Colonic mucosa (tissue), 4 donors: ENCODE measurements around the gene COG1. TPM values are rescaled to one million over a fixed set of nuclear protein-coding genes. Genes with fewer than 3 reads are reported as not detected.

ENCODE experiments used
- DNase-seq: peaks from one replicate; pipeline ENCODE4 v3.0.0-alpha.2; 2020
- H3K27ac ChIP-seq: fragments of 200-600 bp; one replicate; pipeline ENCODE4 v1.8.0; 2021
- H3K27me3 ChIP-seq: fragments of 200-600 bp; one replicate; pipeline ENCODE4 v1.8.0; 2021
- H3K36me3 ChIP-seq: fragments of 200-600 bp; one replicate; pipeline ENCODE4 v1.8.0; 2021
- H3K4me1 ChIP-seq: fragments of 200-600 bp; one replicate; pipeline ENCODE4 v1.8.0; 2021; ENCODE audit warnings: mild to moderate bottlenecking
- H3K4me3 ChIP-seq: fragments of 200-600 bp; one replicate; pipeline ENCODE4 v1.8.0; 2021
- H3K9ac ChIP-seq, 2 donors: one replicate each; pipeline ENCODE4 v1.7.0; 2013; ENCODE audit warnings: control low read depth in 2 of 2, low read depth in 2 of 2, low read length in 2 of 2
- H3K9me3 ChIP-seq: fragments of 200-600 bp; one replicate; pipeline ENCODE4 v1.8.0; 2021
- CTCF ChIP-seq: fragments of 200-600 bp; IDR thresholded peaks from one replicate; pipeline ENCODE4 v1.8.0; 2022; ENCODE audit warnings: antibody characterized with exemption, mild to moderate bottlenecking
- intact Hi-C: fragments of 100-400 bp; cut with DNase I; formaldehyde crosslinking; loops from one replicate; pipeline ENCODE4 v1.14.1; 2022
- total RNA-seq, 2 donors: library from RNA; stranded (reverse); fragmentation: NEBNext Ultra II Directional in 1 of 2; extraction: Animal tissue kit (Norgen Biotek cat#: 25700) in 1 of 2; gene quantifications; one replicate each; pipeline ENCODE4 v1.2.1, GENCODE V29; 2021
- donor health status: healthy.
- donor health status: DM: no; HTN: no; CAD: no.
- donor health status: DM: no; HTN: no; CAD: no.

Gene COG1
- total RNA-seq, 2 donors from 2014 or later, result 41.0 to 41.2 TPM

DNA sequence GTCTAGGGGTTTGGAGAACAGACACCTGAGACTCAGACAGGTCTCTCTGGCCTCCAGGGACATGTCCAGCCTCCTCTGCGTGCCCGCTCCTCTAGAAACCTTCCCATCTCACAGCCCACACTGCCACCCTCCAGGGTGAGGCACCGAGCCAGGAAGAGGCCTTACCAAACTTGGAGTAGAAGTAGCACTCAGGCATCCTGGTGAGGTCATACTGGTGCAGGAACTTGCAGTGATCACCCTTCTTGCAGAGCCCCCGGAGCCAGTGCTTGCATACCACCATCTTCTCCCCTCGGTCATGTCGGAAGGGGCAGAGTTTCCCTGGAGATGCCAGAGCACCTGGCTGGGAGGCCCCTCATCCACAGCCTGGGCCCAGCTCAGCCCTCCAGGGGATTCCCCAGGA lies 64.7 kb downstream of the COG1 start:
- no peak for DNase-seq
- H3K27me3 ChIP-seq, result no peaks in the 10 kb centered on the region
- TF ChIP-seq CTCF, result no peak

More for the DNA sequence above, 64.7 kb downstream of the COG1 start:
- peaks cover 1% of the 10 kb centered on the region for H3K4me1 ChIP-seq
- no peak overlapping the region for H3K9ac ChIP-seq
- intact Hi-C loops, result loop anchor here (5.0 kb wide), 1 partner anchor 55 kb away; the partner anchor contains the start of gene CDC42EP4
- no peak overlapping the region for H3K27ac ChIP-seq
- H3K9me3 ChIP-seq, result no peaks in the 10 kb centered on the region
- H3K4me3 ChIP-seq, result no peak overlapping the region
- no peaks in the 10 kb centered on the region for H3K36me3 ChIP-seq

Other genes with a start within 250 kb of the COG1 start
- 10 to 100 TPM; 57.7 to 60.0 TPM for gene SLC39A11, start 100.4 kb upstream of the COG1 start, total RNA-seq
- under 1 TPM; 0.74 to 0.90 TPM for gene SSTR2, start 28.0 kb upstream of the COG1 start, total RNA-seq
- gene CPSF4L, start 68.8 kb downstream of the COG1 start, total RNA-seq, result not detected
- gene CDC42EP4, start 118.9 kb downstream of the COG1 start, total RNA-seq, result 10 to 100 TPM; 52.8 to 65.3 TPM